Measurements from ENCODE around the gene GYG1. TPM values are rescaled to one million over a fixed set of nuclear protein-coding genes. Genes with fewer than 3 reads are reported as not detected.

GYG1 gene
- 33.6 and 34.1 TPM in 2 replicates for total RNA-seq

DNA sequence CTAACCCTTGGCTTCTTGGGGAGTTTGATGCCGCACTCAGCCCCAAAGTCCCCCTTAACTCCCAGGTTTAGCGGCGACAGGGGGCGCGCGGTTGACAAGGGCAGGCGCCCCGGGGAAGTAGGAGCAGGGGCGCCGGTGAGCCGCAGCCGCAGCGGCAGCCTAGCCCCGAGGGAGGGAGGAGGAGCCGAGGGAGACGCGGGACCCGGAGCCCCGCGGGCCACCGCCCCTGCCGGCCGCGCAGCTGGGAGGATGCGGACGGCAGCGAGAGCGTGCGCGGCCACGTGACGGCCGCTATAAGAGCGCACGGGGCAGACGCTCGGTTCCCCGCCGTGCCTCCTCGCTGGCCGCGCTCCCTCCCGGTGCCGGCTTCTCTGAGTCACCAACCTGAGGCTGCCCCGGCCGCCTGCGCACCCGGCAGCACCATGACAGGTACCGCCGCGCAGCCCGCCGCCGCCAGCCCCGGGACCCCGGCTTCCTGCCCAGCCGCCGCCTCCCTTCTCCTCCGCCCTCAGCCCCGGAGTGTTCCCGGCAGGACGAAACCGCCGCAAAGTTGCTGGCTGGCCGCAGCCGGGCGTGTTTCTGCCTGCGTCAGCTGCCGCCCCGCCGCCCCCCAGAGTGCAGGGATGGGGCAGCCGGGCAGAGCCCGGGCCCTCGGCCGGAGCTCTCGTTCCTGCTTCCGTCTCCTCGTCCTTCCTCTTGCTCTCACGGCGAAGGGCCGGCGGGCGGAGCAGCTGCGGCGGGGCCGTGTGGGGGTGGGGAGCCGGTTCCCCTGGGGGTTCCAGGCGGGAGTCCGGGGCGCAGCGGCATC is at the start of gene GYG1:
TSS of gene GYG1 (plus strand) at position 322 of the 808 bp plus-strand sequence. CDS start at position 423, 101 bp downstream.
- H3K36me3 Mint-ChIP-seq (ENCODE audit: low read depth), result peaks cover 18% of the 10 kb centered on the region
- H3K4me3 Mint-ChIP-seq, result peak within 1 kb of the TSS; percentile 88
- H3K27me3 Mint-ChIP-seq (ENCODE audit: insufficient read depth), result peaks cover 2% of the 10 kb centered on the region
- H3K27ac Mint-ChIP-seq, result peak within 1 kb of the TSS; percentile 84
- peaks cover 39% of the 10 kb centered on the region for H3K4me1 Mint-ChIP-seq (ENCODE audit: low read depth)
- no peaks in the 10 kb centered on the region for H3K9me3 Mint-ChIP-seq
- intact Hi-C loops (cut with micrococcal nuclease), result loop anchor here (1.0 to 5.0 kb wide), 9 partner anchors 9 to 822 kb away; partner anchors contain the start of genes COMMD2, HLTF, HPS3 and RNF13
- DNase-seq (ENCODE audit: low spot score), result peak; percentile 76

DNA sequence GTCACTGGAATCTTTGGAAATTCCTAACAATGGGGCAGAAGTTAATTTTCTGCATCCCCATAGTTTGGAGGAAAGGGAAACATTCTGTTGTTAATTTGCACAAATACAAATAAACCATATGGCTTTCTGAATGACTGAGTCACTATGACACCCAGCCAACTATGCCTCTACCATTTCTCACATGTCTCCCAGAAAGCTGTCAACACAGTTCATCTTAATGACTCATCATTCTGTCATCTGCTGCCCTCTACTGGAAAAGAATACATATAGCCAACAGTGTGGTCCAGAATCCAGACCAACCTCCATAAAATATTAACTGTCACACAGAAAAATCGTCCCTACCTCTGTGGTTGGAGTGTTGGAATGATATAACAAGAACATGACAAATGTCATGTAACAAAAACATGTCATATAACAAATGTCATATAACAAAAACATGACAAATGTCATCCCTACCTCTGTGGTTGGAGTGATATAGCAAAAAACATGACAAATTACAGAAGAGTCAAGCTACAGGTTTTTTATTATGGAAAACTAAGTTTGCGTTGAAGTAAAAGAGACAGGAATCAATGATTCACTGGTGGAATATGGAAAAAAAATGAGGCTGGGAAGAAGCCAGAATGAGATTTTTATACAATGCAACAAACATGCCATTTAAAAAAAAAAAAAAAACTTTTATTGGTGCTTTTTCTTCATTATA is 47.7 kb upstream of the GYG1 start:
- Mint-ChIP-seq H3K4me3 (no peak overlapping the region), H3K4me1 (ENCODE audit: low read depth) (no peaks in the 10 kb centered on the region), H3K36me3 (ENCODE audit: low read depth) (no peaks in the 10 kb centered on the region), H3K9me3 (no peaks in the 10 kb centered on the region), H3K27me3 (ENCODE audit: insufficient read depth) (peaks cover 11% of the 10 kb centered on the region), H3K27ac (no peak overlapping the region)
- intact Hi-C loops (cut with micrococcal nuclease), result loop anchor here (1.0 to 10.0 kb wide), 5 partner anchors 82 to 1601 kb away; partner anchors contain the start of genes EIF2A, HLTF and SERP1
- DNase-seq (ENCODE audit: low spot score), result peak; percentile 16

DNA sequence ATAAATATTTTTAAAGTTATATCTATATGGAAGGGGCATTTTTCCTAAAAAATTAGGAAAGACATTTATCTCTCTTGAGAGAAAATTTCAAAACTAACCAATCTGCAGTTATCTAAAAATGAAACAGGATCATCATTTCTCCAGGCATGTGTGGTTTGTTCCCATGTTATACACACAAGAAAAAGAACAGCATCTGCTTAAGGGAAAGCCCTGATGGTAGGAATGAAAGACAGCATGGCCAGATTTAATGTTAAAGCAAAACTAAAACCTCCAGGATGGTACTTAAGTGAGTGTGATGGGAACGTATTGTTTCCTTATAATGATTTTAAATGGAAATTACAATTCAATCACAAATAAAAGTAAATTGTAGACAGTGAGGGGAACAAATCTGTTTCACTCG is 46.2 kb upstream of the GYG1 start:
- DNase-seq (ENCODE audit: low spot score), result no peak
- Mint-ChIP-seq H3K27ac (no peak overlapping the region), H3K4me1 (ENCODE audit: low read depth) (no peaks in the 10 kb centered on the region), H3K4me3 (no peak overlapping the region), H3K36me3 (ENCODE audit: low read depth) (no peaks in the 10 kb centered on the region), H3K9me3 (no peaks in the 10 kb centered on the region), H3K27me3 (ENCODE audit: insufficient read depth) (peaks cover 5% of the 10 kb centered on the region)
- intact Hi-C loops (cut with micrococcal nuclease), result loop anchor here (10.0 kb wide), 2 partner anchors 220 to 1600 kb away; partner anchors contain the start of genes EIF2A and SERP1

DNA sequence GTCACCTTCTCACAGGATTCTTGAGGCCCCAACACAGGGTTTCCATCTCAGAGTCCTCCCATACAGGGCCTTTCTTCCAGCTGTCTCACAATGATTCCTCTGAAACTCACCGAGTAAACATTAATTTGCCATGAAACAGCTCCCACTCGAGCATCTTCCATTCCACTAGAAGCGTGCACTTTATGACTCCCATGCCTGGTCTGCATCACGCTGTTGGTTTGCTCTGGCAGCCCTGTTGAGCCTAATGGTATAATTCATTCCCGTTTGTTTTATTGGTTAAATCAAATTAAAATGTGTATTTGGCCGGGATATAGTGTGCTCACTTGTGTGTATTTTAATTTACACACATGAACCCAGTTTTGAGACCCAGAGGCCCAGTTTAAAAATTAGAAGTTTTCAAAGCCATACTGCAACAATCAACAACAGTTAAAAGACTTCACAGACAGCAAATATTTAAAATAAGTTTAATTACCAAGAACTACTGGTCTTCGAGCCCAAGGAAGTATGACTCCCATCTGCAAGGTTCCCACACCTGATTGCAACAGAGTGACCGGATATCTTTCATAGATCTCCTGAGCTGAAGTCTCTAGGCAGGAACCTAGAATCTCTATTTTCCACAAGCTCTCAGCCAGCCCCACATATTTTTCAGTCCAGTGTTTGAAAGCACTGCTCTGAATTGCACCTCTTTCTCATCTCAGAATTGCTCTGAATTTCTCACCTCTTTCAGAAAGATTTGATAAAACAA is 42.3 kb upstream of the GYG1 start:
- no peaks in the 10 kb centered on the region for H3K4me1 Mint-ChIP-seq (ENCODE audit: low read depth)
- H3K9me3 Mint-ChIP-seq, result no peaks in the 10 kb centered on the region
- intact Hi-C loops (cut with micrococcal nuclease), result loop anchor here (10.0 kb wide), 2 partner anchors 224 to 1596 kb away; partner anchors contain the start of genes EIF2A and SERP1
- H3K36me3 Mint-ChIP-seq (ENCODE audit: low read depth), result no peaks in the 10 kb centered on the region
- H3K4me3 Mint-ChIP-seq, result no peak overlapping the region
- H3K27me3 Mint-ChIP-seq (ENCODE audit: insufficient read depth), result peaks cover 2% of the 10 kb centered on the region
- no peak overlapping the region for H3K27ac Mint-ChIP-seq
- no peak for DNase-seq (ENCODE audit: low spot score)

DNA sequence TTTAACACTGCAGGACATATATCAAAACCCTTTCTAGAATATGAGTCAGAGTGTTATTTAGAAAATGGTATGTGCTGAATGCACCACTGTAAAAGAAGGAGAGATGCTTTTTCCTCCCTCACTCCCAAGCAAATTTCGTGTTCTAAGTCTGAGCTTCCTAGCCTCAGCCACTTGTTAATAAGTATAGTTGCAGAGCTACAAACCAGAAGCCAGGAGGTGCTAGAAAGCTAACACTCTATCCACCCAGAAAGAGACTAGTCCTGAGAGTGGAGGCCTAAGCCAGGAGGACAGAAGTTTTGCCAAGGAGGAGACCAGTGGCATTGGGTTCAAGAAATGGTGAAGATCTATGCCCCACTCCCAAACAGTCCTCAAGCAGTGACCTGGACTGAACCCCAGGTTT is 40.5 kb upstream of the GYG1 start:
- H3K4me1 Mint-ChIP-seq (ENCODE audit: low read depth), result no peaks in the 10 kb centered on the region
- intact Hi-C loops (cut with micrococcal nuclease), result no loop called here
- no peak overlapping the region for H3K4me3 Mint-ChIP-seq
- no peaks in the 10 kb centered on the region for H3K9me3 Mint-ChIP-seq
- DNase-seq (ENCODE audit: low spot score), result no peak
- H3K36me3 Mint-ChIP-seq (ENCODE audit: low read depth), result no peaks in the 10 kb centered on the region
- no peak overlapping the region for H3K27ac Mint-ChIP-seq
- peaks cover 6% of the 10 kb centered on the region for H3K27me3 Mint-ChIP-seq (ENCODE audit: insufficient read depth)

DNA sequence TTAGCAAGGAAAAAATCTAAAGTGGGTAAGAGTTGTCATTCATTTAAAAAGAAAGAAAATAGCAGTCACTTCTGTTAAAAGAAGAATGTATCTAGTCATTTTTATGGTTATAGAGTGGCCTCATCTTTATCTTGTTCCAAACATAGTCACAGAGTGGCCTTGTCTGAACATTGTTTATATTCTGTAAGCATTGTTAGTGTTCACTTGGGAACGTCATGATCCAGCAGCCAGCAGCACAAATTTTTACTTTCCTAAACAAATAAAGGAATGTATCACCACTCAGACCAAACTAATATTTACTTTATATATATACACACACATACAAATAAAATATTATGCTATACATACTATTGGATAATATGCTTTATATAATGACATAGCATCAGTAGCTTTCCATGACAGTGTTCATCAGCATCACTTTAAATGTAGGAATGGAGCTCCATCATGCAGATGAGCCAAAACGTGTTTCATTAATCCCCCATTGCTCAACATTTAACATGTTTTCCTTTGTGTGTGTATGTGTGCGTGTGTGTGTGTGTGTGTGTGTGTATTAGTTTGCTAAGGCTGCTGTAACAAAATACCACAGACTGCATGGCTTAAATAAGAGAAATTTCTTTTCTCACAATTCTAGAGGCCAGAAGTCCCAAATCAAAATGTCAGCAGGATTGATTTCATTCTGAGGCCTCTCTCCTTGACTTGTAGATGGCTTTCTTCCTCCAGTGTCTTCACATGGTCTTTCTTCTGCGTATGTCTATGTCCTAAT is 39.6 kb upstream of the GYG1 start:
- peaks cover 12% of the 10 kb centered on the region for H3K27me3 Mint-ChIP-seq (ENCODE audit: insufficient read depth)
- H3K4me1 Mint-ChIP-seq (ENCODE audit: low read depth), result no peaks in the 10 kb centered on the region
- H3K36me3 Mint-ChIP-seq (ENCODE audit: low read depth), result no peaks in the 10 kb centered on the region
- no peaks in the 10 kb centered on the region for H3K9me3 Mint-ChIP-seq
- DNase-seq (ENCODE audit: low spot score), result no peak
- H3K4me3 Mint-ChIP-seq, result no peak overlapping the region
- H3K27ac Mint-ChIP-seq, result no peak overlapping the region
- intact Hi-C loops (cut with micrococcal nuclease), result no loop called here

DNA sequence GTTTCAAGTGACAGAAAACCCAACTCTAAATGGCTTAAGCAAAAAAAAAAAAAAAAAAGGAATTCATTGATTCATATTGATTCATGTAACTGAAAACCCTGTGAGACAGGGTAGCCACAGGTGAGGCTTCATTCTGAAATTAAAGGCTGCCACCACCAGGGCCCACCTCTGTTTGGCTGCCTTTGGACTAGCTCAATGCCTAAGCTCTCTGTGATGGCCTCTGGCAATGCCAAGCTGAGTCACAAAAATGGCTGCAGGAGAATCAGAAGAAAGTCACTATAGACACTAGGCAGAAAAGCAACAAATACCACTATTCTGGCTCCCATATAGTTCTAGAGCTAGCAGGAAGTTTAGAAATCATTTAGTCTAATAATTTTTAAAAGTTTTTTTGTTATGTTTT is 38.2 kb upstream of the GYG1 start:
- Mint-ChIP-seq H3K4me3 (no peak overlapping the region), H3K4me1 (ENCODE audit: low read depth) (peaks cover 10% of the 10 kb centered on the region), H3K36me3 (ENCODE audit: low read depth) (no peaks in the 10 kb centered on the region), H3K27me3 (ENCODE audit: insufficient read depth) (peaks cover 12% of the 10 kb centered on the region), H3K27ac (no peak overlapping the region), H3K9me3 (no peaks in the 10 kb centered on the region)
- DNase-seq (ENCODE audit: low spot score), result no peak
- intact Hi-C loops (cut with micrococcal nuclease), result no loop called here

DNA sequence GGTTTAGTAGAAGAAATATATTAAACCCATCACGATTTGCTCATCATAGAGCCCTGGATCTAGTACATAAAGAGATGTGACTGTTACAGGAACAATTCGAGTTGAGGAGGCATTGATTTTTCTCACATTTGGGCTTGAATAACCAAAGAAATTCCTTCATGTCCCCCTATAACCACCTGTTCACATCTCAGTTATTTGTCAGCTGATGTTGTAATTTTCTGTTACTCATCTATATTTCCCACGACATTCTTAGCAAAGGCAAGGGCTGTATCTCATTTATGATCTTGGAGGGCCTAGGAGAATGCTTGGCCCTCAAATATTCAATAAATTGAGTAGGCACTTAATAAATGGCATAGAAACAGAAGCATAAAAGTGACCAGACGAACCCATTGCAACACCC is 36.4 kb upstream of the GYG1 start:
- Mint-ChIP-seq H3K9me3 (no peaks in the 10 kb centered on the region), H3K4me3 (no peak overlapping the region)

DNA sequence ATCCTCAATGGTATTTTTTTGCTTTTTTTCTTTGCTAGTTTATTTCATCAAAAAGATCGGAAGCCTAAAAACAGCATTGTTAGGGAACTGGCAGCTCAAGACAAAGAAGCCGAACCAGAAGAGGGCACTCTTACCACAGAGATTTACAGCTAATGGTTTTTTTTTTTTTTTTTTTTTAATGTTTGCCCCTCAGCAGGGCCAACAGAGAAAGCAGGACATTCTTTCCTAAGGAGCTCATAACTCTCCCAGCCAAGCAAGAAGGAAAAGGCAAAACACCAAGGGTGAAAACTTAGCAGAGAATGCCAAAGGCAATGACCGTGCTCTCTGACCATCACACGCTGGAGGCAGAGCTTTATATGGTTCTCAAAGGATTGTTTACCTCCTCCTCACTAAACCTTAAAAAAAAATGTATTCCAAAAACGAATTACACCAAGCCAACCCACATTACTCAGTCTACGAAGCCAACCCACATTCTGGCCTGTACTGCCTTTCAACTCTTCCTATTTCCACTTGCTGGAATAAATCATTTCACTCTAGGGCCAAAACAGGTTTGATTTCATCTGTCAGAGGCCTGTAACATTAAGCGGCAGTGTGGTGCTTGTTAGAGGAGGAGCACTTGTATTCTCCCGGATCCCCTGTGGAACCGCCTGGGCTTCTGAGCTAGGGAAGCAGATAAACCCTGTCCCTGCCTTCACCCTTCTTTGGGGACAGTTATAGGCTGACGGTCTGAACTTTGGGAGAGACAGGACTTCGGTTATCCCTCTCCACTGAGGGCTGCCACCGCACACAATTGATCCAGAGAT is 35.6 kb upstream of the GYG1 start:
- no peak for DNase-seq (ENCODE audit: low spot score)
- H3K27me3 Mint-ChIP-seq (ENCODE audit: insufficient read depth), result peaks cover 18% of the 10 kb centered on the region
- H3K4me1 Mint-ChIP-seq (ENCODE audit: low read depth), result peaks cover 10% of the 10 kb centered on the region
- H3K36me3 Mint-ChIP-seq (ENCODE audit: low read depth), result no peaks in the 10 kb centered on the region
- intact Hi-C loops (cut with micrococcal nuclease), result loop anchor here (1.0 to 5.0 kb wide), 3 partner anchors 132 to 318 kb away; partner anchors contain the start of gene HLTF
- H3K4me3 Mint-ChIP-seq, result no peak overlapping the region
- H3K9me3 Mint-ChIP-seq, result no peaks in the 10 kb centered on the region
- H3K27ac Mint-ChIP-seq, result no peak overlapping the region

More for the DNA sequence above, 36.4 kb upstream of the GYG1 start:
- H3K36me3 Mint-ChIP-seq (ENCODE audit: low read depth), result no peaks in the 10 kb centered on the region
- H3K27me3 Mint-ChIP-seq (ENCODE audit: insufficient read depth), result peaks cover 14% of the 10 kb centered on the region
- intact Hi-C loops (cut with micrococcal nuclease), result loop anchor here (1.0 to 5.0 kb wide), 3 partner anchors 132 to 318 kb away; partner anchors contain the start of gene HLTF
- H3K27ac Mint-ChIP-seq, result no peak overlapping the region
- H3K4me1 Mint-ChIP-seq (ENCODE audit: low read depth), result peaks cover 10% of the 10 kb centered on the region
- DNase-seq (ENCODE audit: low spot score), result no peak

DNA sequence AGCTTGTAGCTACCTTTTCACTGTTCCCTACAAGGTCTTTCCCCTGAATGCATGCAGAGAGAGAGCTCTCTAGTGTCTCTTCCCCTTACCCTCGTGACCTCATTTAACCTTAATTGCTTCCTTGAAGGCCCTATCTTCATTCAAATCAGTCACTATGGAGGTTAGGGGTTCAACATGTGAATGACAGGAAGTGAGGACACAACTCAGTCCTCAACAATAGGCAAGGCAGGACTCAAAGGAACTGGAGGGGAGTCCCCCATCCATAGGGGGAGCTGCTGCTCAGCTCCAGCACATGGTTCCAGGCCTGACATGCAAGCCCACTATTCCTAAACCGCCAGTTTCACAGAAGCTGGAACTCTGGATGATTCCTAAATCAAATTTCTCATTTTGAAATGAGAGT is 33.8 kb upstream of the GYG1 start:
- H3K4me1 Mint-ChIP-seq (ENCODE audit: low read depth), result peaks cover 10% of the 10 kb centered on the region
- intact Hi-C loops (cut with micrococcal nuclease), result loop anchor here (5.0 kb wide), 1 partner anchor 130 kb away; the partner anchor contains the start of gene HLTF
- no peaks in the 10 kb centered on the region for H3K36me3 Mint-ChIP-seq (ENCODE audit: low read depth)
- peaks cover 30% of the 10 kb centered on the region for H3K27me3 Mint-ChIP-seq (ENCODE audit: insufficient read depth)
- H3K27ac Mint-ChIP-seq, result no peak overlapping the region
- no peak for DNase-seq (ENCODE audit: low spot score)
- H3K4me3 Mint-ChIP-seq, result no peak overlapping the region
- no peaks in the 10 kb centered on the region for H3K9me3 Mint-ChIP-seq

DNA sequence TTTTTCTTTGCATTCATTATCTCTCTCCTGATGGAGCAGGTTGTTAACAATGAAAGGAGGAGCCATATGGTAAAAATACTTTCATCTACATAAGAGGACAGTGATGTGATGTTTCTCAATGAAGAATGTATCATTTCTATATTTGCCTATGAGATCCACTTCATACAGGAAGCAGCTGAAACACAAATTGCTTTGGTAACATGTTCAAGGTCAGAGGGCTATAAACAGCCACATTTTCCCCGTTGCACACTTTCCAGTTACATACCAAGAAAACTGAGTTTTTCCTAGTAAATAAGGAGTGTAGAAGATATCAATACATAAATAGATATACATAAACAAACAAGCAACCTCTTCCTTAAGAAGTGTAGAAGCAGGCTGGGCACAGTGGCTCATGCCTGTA is 32.6 kb upstream of the GYG1 start:
- no peak overlapping the region for H3K27ac Mint-ChIP-seq
- intact Hi-C loops (cut with micrococcal nuclease), result loop anchor here (5.0 kb wide), 1 partner anchor 129 kb away; the partner anchor contains the start of gene HLTF
- no peaks in the 10 kb centered on the region for H3K9me3 Mint-ChIP-seq
- no peak overlapping the region for H3K4me3 Mint-ChIP-seq
- H3K27me3 Mint-ChIP-seq (ENCODE audit: insufficient read depth), result peaks cover 32% of the 10 kb centered on the region
- no peak for DNase-seq (ENCODE audit: low spot score)
- peaks cover 10% of the 10 kb centered on the region for H3K4me1 Mint-ChIP-seq (ENCODE audit: low read depth)
- no peaks in the 10 kb centered on the region for H3K36me3 Mint-ChIP-seq (ENCODE audit: low read depth)
